ENCODE results near the gene ST6GALNAC2. TPM values are rescaled to one million over a fixed set of nuclear protein-coding genes. Genes with fewer than 3 reads are reported as not detected.
A peak's percentile ranks its signal among the peaks of the same experiment; 100 is the strongest.

ST6GALNAC2 gene
- 1 to 10 TPM in 1 of 4 donors, under 1 TPM in 1, not detected in 2; 0.94 to 2.5 TPM for total RNA-seq

DNA sequence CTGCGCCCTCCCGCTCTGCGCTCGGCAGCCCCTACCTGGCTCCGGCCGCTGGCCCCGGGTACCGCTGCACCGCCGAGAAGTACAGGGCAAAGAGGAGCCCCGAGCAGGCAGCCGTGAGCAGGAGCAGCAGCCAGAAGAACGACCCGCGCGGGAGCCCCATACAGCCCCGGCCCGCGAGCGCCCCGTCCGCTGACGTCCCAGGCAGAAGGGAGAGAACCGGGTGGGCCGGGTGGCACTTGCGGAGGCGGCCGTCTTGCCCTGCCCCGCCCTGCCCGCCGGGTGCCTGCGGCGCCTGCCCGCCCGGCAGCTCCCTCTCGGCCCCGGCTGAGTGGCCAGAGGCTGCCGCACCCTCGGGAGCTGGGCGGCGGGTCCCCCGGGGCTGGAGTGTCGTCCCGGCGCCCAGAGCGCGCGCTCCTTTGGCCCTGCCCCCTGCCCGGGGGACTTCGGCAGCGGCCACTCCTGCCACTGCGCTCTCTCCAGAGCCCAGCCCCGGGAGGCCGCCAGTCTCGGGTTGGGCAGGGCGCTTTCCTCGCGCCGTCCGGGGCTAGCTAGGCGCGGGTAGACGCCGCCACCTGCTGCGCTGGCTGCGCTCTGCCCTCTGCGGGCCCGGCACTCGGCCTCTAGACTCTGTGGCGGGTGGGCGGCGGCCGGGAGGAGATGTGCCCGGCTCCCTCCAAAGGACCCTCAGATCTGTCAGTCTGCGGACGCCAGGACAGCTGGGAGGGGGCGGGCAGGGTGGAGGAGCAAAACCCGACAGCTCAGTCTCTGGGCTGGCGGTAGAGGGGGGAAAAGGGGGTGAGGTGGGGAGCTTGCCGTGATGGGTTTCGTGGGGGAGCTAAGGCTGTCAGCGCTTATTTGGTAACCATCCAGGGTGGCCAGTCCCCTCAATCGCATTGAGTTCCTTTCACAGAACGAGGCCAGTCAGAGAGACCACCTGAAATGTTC is at the start of gene ST6GALNAC2:
Gene ST6GALNAC2, minus strand, starts transcription at position 212 of the 945 bp plus-strand sequence. Its CDS starts 52 bp downstream, at position 160.
- Histone ChIP-seq H3K4me1 (peaks cover 0 to 19% (median 7%) of the 10 kb centered on the region in 4 donors), H3K27me3 (no peaks in the 10 kb centered on the region), H3K9me3 (no peaks in the 10 kb centered on the region), H3K36me3 (no peaks in the 10 kb centered on the region), H3K4me3 (peak within 1 kb of the TSS; percentile 29 to 62 (median 54)), H3K27ac (peak within 1 kb of the TSS in 3 of 4 donors; percentile 5 to 42 (median 34))
- DNase-seq: peak in 2 of 3 donors; percentile 68 to 77
- TF ChIP-seq, protein P1, sequence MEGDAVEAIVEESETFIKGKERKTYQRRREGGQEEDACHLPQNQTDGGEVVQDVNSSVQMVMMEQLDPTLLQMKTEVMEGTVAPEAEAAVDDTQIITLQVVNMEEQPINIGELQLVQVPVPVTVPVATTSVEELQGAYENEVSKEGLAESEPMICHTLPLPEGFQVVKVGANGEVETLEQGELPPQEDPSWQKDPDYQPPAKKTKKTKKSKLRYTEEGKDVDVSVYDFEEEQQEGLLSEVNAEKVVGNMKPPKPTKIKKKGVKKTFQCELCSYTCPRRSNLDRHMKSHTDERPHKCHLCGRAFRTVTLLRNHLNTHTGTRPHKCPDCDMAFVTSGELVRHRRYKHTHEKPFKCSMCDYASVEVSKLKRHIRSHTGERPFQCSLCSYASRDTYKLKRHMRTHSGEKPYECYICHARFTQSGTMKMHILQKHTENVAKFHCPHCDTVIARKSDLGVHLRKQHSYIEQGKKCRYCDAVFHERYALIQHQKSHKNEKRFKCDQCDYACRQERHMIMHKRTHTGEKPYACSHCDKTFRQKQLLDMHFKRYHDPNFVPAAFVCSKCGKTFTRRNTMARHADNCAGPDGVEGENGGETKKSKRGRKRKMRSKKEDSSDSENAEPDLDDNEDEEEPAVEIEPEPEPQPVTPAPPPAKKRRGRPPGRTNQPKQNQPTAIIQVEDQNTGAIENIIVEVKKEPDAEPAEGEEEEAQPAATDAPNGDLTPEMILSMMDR (IDR thresholded peaks at IDR 0.05): peak in 4 of 6 experiments; percentile 24 to 49 (median 33)
- TF ChIP-seq POLR2A (IDR thresholded peaks at IDR 0.05): no peak

DNA sequence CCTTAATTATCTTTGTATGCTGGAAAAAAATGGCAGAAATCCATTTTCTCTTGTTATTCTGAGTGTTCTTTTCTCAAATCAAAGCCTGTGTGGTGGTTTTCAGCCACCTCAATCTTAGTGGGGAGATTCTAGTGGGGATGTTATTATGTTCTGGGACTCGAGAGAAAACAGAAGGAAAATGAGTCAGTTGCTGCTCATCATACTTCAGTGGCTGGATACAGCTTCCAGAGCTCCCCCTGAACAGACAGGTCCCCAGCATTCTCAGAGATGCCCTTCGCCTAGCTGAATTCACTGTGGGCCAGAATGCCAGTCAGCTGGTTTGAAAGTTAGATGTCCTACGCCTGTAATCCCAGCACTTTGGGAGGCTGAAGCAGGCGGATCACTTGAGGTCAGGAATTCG is 49.4 kb upstream of the ST6GALNAC2 start:
- H3K4me3 ChIP-seq: no peak overlapping the region
- H3K9me3 ChIP-seq: no peaks in the 10 kb centered on the region
- H3K27me3 ChIP-seq: no peaks in the 10 kb centered on the region
- TF ChIP-seq POLR2A (IDR thresholded peaks at IDR 0.05): no peak
- TF ChIP-seq, protein P1 (IDR thresholded peaks at IDR 0.05): no peak
- no peak for DNase-seq
- H3K36me3 ChIP-seq: peaks cover 0 to 9% (median 0%) of the 10 kb centered on the region in 3 donors
- no peak overlapping the region for H3K27ac ChIP-seq
- H3K4me1 ChIP-seq: peaks cover 0 to 21% (median 0%) of the 10 kb centered on the region in 4 donors

- Histone ChIP-seq H3K9me3 (no peaks in the 10 kb centered on the region), H3K36me3 (peaks cover 0 to 15% (median 0%) of the 10 kb centered on the region in 3 donors), H3K27ac (no peak overlapping the region), H3K4me1 (peaks cover 0 to 21% (median 0%) of the 10 kb centered on the region in 4 donors), H3K27me3 (no peaks in the 10 kb centered on the region), H3K4me3 (no peak overlapping the region)
- TF ChIP-seq POLR2A (IDR thresholded peaks at IDR 0.05): no peak
- TF ChIP-seq, protein P1 (IDR thresholded peaks at IDR 0.05): peak in 3 of 6 experiments; percentile 34 to 42 (median 39)
- DNase-seq: peak in 1 of 3 donors; percentile 28
These were observed 48.1 kb upstream of the ST6GALNAC2 start for GRCh38 chr17:76633628-76634328.

GRCh38 chr17:76631821-76632565 is 46.3 kb upstream of the ST6GALNAC2 start:
- Histone ChIP-seq H3K9me3 (no peaks in the 10 kb centered on the region), H3K4me3 (no peak overlapping the region), H3K4me1 (peaks cover 0 to 21% (median 0%) of the 10 kb centered on the region in 4 donors), H3K36me3 (peaks cover 0 to 17% (median 0%) of the 10 kb centered on the region in 3 donors), H3K27ac (peak overlapping the region in 2 of 4 donors; percentile 4 to 59), H3K27me3 (no peaks in the 10 kb centered on the region)
- TF ChIP-seq, protein P1 (IDR thresholded peaks at IDR 0.05): no peak
- TF ChIP-seq POLR2A (IDR thresholded peaks at IDR 0.05): no peak
- peak in 1 of 3 donors; percentile 62 for DNase-seq

- H3K36me3 ChIP-seq: peaks cover 0 to 19% (median 0%) of the 10 kb centered on the region in 3 donors
- H3K27me3 ChIP-seq: no peaks in the 10 kb centered on the region
- H3K9me3 ChIP-seq: no peaks in the 10 kb centered on the region
- TF ChIP-seq POLR2A (IDR thresholded peaks at IDR 0.05): no peak
- TF ChIP-seq, protein P1 (IDR thresholded peaks at IDR 0.05): no peak
- peak in 1 of 3 donors; percentile 57 for DNase-seq
- H3K4me3 ChIP-seq: no peak overlapping the region
- H3K4me1 ChIP-seq: peaks cover 0 to 21% (median 0%) of the 10 kb centered on the region in 4 donors
- H3K27ac ChIP-seq: peak overlapping the region in 2 of 4 donors; percentile 65 to 73
These were observed 44.5 kb upstream of the ST6GALNAC2 start for GRCh38 chr17:76630151-76630550.
